H9 (cell line): Measurements from ENCODE around the gene NKD1. TPM values are rescaled to one million over a fixed set of nuclear protein-coding genes. Genes with fewer than 3 reads are reported as not detected.

Source experiments
- DNase-seq: peaks from one replicate; pipeline ENCODE4 v3.0.0-alpha.2; 2017
- H2AFZ ChIP-seq: one replicate; pipeline ENCODE4 v1.6.1; 2013; ENCODE audit warnings: mild to moderate bottlenecking, low read length, control low read depth, moderate library complexity
- H2AK5ac ChIP-seq: 2 replicates; pipeline ENCODE4 v1.6.1; 2013; ENCODE audit warnings: low read length, control low read depth, mixed read lengths; ENCODE audit not compliant: insufficient read length
- H2BK120ac ChIP-seq: one replicate; pipeline ENCODE4 v1.6.1; 2013; ENCODE audit warnings: low read depth, mild to moderate bottlenecking, low read length, control low read depth, inconsistent platforms; ENCODE audit not compliant: poor library complexity, severe bottlenecking
- H2BK12ac ChIP-seq: 2 replicates; pipeline ENCODE4 v1.6.1; 2013; ENCODE audit warnings: low read length, control low read depth, mixed read lengths, low read depth; ENCODE audit not compliant: insufficient read length
- H2BK15ac ChIP-seq: 2 replicates; pipeline ENCODE4 v1.6.1; 2013; ENCODE audit warnings: low read depth, low read length, control low read depth
- H2BK20ac ChIP-seq: one replicate; pipeline ENCODE4 v1.6.1; 2013; ENCODE audit warnings: low read depth, mild to moderate bottlenecking, low read length, control low read depth, inconsistent platforms; ENCODE audit not compliant: poor library complexity, severe bottlenecking
- H2BK5ac ChIP-seq: 2 replicates; pipeline ENCODE4 v1.6.1; 2013; ENCODE audit warnings: low read length, control low read depth, mixed read lengths; ENCODE audit not compliant: insufficient read length
- H3K14ac ChIP-seq: 2 replicates; pipeline ENCODE4 v1.6.1; 2013; ENCODE audit warnings: low read length, control low read depth; ENCODE audit not compliant: insufficient read depth
- H3K18ac ChIP-seq: 2 replicates; pipeline ENCODE4 v1.6.1; 2013; ENCODE audit warnings: low read depth, mild to moderate bottlenecking, mixed read lengths, low read length, control low read depth; ENCODE audit not compliant: insufficient read length
- H3K23ac ChIP-seq: 2 replicates; pipeline ENCODE4 v1.6.1; 2013; ENCODE audit warnings: low read length, control low read depth, mixed read lengths, low read depth; ENCODE audit not compliant: insufficient read length
- H3K23me2 ChIP-seq: 2 replicates; pipeline ENCODE4 v1.6.1; 2013; ENCODE audit warnings: low read depth, mild to moderate bottlenecking, mixed read lengths, low read length, control low read depth; ENCODE audit not compliant: insufficient read length, poor library complexity, severe bottlenecking
- H3K27ac ChIP-seq: 2 replicates; pipeline ENCODE4 v1.5.1; 2013; ENCODE audit warnings: low read length, control low read depth, mixed read lengths, low read depth; ENCODE audit not compliant: insufficient read length
- H3K27me3 ChIP-seq: 2 replicates; pipeline ENCODE4 v1.6.1; 2013; ENCODE audit warnings: low read length, control low read depth, inconsistent platforms; ENCODE audit not compliant: insufficient read depth
- H3K4ac ChIP-seq: 2 replicates; pipeline ENCODE4 v1.6.1; 2013; ENCODE audit warnings: low read depth, mild to moderate bottlenecking, control low read depth, inconsistent platforms, low read length, moderate library complexity
- H3K4me1 ChIP-seq: 2 replicates; pipeline ENCODE4 v1.6.1; 2013; ENCODE audit warnings: low read length, control low read depth, inconsistent platforms; ENCODE audit not compliant: insufficient read depth
- H3K4me2 ChIP-seq: 2 replicates; pipeline ENCODE4 v1.6.1; 2013; ENCODE audit warnings: low read length, control low read depth, mixed read lengths; ENCODE audit not compliant: insufficient read length, insufficient read depth
- H3K56ac ChIP-seq: 2 replicates; pipeline ENCODE4 v1.6.1; 2013; ENCODE audit warnings: low read depth, mild to moderate bottlenecking, mixed read lengths, low read length, control low read depth; ENCODE audit not compliant: insufficient read length
- H3K79me1 ChIP-seq: 2 replicates; pipeline ENCODE4 v1.6.1; 2013; ENCODE audit warnings: low read depth, mild to moderate bottlenecking, moderate library complexity, low read length, control low read depth, inconsistent platforms; ENCODE audit not compliant: insufficient read depth, poor library complexity, severe bottlenecking
- H3K79me2 ChIP-seq: 2 replicates; pipeline ENCODE4 v1.6.1; 2013; ENCODE audit warnings: low read length, control low read depth, inconsistent platforms; ENCODE audit not compliant: insufficient read depth
- H3K9ac ChIP-seq: 2 replicates; pipeline ENCODE4 v1.6.1; 2013; ENCODE audit warnings: low read length, control low read depth, mixed read lengths; ENCODE audit not compliant: insufficient read length; ENCODE audit errors: extremely low read depth
- H3K9me3 ChIP-seq: one replicate; pipeline ENCODE4 v1.6.1; 2013; ENCODE audit warnings: low read depth, low read length, inconsistent platforms; ENCODE audit not compliant: control insufficient read depth
- H3T11ph ChIP-seq: one replicate; pipeline ENCODE4 v1.6.1; 2013; ENCODE audit warnings: mild to moderate bottlenecking, low read length, control low read depth, inconsistent platforms
- H4K20me1 ChIP-seq: one replicate; pipeline ENCODE4 v1.6.1; 2013; ENCODE audit not compliant: control insufficient read depth, insufficient read length, insufficient read depth
- H4K5ac ChIP-seq: 2 replicates; pipeline ENCODE4 v1.6.1; 2013; ENCODE audit warnings: low read depth, mild to moderate bottlenecking, mixed read lengths, low read length, control low read depth; ENCODE audit not compliant: insufficient read length
- H4K8ac ChIP-seq: replicated peaks from 2 replicates; pipeline ENCODE4 v1.6.1; 2013; ENCODE audit warnings: low read length, control low read depth, mixed read lengths, low read depth; ENCODE audit not compliant: insufficient read length
- H4K91ac ChIP-seq: 2 replicates; pipeline ENCODE4 v1.6.1; 2013; ENCODE audit warnings: low read depth, mild to moderate bottlenecking, moderate library complexity, mixed read lengths, low read length, control low read depth; ENCODE audit not compliant: insufficient read length
- H3K27ac Mint-ChIP-seq, 3 experiments: 2 replicates in 2 of 3; 3 replicates in 1 of 3; pipeline ENCODE4 v1.8.0; 2020 to 2021; ENCODE audit warnings: mixed read lengths in 3 of 3, mild to moderate bottlenecking in 1 of 3, moderate library complexity in 1 of 3
- H3K27me3 Mint-ChIP-seq: 2 replicates; pipeline ENCODE4 v1.8.0; 2021; ENCODE audit warnings: low read depth, mild to moderate bottlenecking, moderate library complexity, mixed read lengths
- H3K36me3 Mint-ChIP-seq, 3 experiments: 2 replicates in 2 of 3; 3 replicates in 1 of 3; pipeline ENCODE4 v1.8.0; 2020 to 2021; ENCODE audit warnings: low read depth in 3 of 3, mixed read lengths in 3 of 3; ENCODE audit not compliant: insufficient read depth in 1 of 3
- H3K4me1 Mint-ChIP-seq, 2 experiments: 2 replicates each; pipeline ENCODE4 v1.8.0; 2020; ENCODE audit warnings: mixed read lengths in 2 of 2
- H3K4me3 Mint-ChIP-seq, 2 experiments: 2 replicates in 1 of 2; 3 replicates in 1 of 2; pipeline ENCODE4 v1.8.0; 2020 to 2021; ENCODE audit warnings: mild to moderate bottlenecking in 2 of 2, mixed read lengths in 2 of 2, moderate library complexity in 1 of 2
- H3K9me3 Mint-ChIP-seq, 2 experiments: 2 replicates in 1 of 2; 3 replicates in 1 of 2; pipeline ENCODE4 v1.8.0; 2020; ENCODE audit warnings: mild to moderate bottlenecking in 2 of 2, mixed read lengths in 2 of 2, moderate library complexity in 1 of 2
- WGBS: extraction: QIAGEN DNeasy Blood & Tissue Kit; methylation state at CpG from one replicate; pipeline ENCODE4 v1.1.7; 2013; ENCODE audit warnings: missing lambda C conversion rate, low lambda C conversion rate, mixed read lengths; ENCODE audit not compliant: insufficient read length; ENCODE audit errors: extremely low coverage; 5-methylcytosine and 5-hydroxymethylcytosine counted together
- total RNA-seq: library from RNA; stranded (reverse); gene quantifications from 2 replicates; pipeline ENCODE4 v1.2.1, GENCODE V29; 2021
- TF ChIP-seq, protein P1 (sequence below): fragments of 200-600 bp; sonication (generic); conservative IDR thresholded peaks from 3 replicates; pipeline ENCODE4 v1.8.0; 2021; ENCODE audit warnings: antibody characterized with exemption, mild to moderate bottlenecking

The NKD1 gene
- total RNA-seq, 1 experiment from 2014 or later: 1.9 TPM

DNA sequence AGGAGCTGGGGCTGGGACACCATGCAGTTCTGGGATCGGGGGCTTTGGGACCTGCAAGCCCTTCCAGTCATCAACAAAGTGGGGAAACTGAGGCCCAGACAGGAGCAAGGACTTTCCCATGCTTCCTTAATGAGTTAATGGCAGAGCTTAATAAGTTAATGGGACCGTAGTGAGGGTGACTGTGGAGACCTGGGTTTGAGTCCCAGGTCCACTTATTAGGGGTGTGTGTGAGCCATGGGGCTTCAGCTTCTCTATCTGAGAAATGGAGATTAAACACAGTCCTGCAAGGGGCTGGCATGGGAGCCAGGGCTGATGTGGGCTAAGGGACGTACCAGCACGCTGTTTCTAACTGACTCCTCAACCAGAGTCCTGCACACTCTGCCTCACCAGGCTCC lies 41.7 kb upstream of the NKD1 start:
- Histone ChIP-seq H4K5ac (no peak overlapping the region), H3K79me2 (no peaks in the 10 kb centered on the region), H3K9ac (no peak overlapping the region), H3K9me3 (no peaks in the 10 kb centered on the region), H3K79me1 (no peaks in the 10 kb centered on the region), H3K4me1 (no peaks in the 10 kb centered on the region; the same call in 1 of the 2 replicates), H4K91ac (no peak overlapping the region), H3K27ac (no peak overlapping the region), H3K27me3 (no peaks in the 10 kb centered on the region), H3K18ac (no peak overlapping the region), H2BK120ac (no peak overlapping the region), H3K23me2 (no peaks in the 10 kb centered on the region), H3T11ph (no peak overlapping the region), H4K8ac (no peak overlapping the region), H2BK15ac (no peak overlapping the region), H3K14ac (no peak overlapping the region), H3K23ac (no peak overlapping the region), H2AK5ac (no peak overlapping the region), H2BK12ac (no peak overlapping the region), H4K20me1 (no peaks in the 10 kb centered on the region), H2AFZ (no peak overlapping the region), H3K4ac (no peak overlapping the region), H3K56ac (no peak overlapping the region), H2BK5ac (no peak overlapping the region), H3K4me2 (no peak overlapping the region), H2BK20ac (no peak overlapping the region)
- H3K27me3 Mint-ChIP-seq: peaks cover 3% of the 10 kb centered on the region
- H3K36me3 Mint-ChIP-seq: peaks cover 0 to 4% (median 0%) of the 10 kb centered on the region in 3 experiments; a peak in 1 of 7 replicates
- peaks cover 18 to 21% of the 10 kb centered on the region in 2 experiments for H3K4me1 Mint-ChIP-seq
- no CpG with 5 or more reads among the region's 4 CpGs for WGBS
- DNase-seq: no peak
- no peak overlapping the region for H3K27ac Mint-ChIP-seq
- peaks cover 0 to 2% of the 10 kb centered on the region in 2 experiments; a peak in 3 of 5 replicates for H3K9me3 Mint-ChIP-seq
- TF ChIP-seq, protein P1, sequence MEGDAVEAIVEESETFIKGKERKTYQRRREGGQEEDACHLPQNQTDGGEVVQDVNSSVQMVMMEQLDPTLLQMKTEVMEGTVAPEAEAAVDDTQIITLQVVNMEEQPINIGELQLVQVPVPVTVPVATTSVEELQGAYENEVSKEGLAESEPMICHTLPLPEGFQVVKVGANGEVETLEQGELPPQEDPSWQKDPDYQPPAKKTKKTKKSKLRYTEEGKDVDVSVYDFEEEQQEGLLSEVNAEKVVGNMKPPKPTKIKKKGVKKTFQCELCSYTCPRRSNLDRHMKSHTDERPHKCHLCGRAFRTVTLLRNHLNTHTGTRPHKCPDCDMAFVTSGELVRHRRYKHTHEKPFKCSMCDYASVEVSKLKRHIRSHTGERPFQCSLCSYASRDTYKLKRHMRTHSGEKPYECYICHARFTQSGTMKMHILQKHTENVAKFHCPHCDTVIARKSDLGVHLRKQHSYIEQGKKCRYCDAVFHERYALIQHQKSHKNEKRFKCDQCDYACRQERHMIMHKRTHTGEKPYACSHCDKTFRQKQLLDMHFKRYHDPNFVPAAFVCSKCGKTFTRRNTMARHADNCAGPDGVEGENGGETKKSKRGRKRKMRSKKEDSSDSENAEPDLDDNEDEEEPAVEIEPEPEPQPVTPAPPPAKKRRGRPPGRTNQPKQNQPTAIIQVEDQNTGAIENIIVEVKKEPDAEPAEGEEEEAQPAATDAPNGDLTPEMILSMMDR: no peak
- H3K4me3 Mint-ChIP-seq: no peak overlapping the region
